ENCODE results near the gene ADCK1. TPM values are rescaled to one million over a fixed set of nuclear protein-coding genes. Genes with fewer than 3 reads are reported as not detected.

Gene ADCK1
- total and polyA plus RNA-seq, 2 experiments from 2014 or later = 6.7 to 11.2 TPM

- TF ChIP-seq ZNF462 (CRISPR knock-in tag; IDR thresholded peaks at IDR 0.05) (no peak), JUNB (IDR thresholded peaks at IDR 0.05; ENCODE audit: unreplicated experiment) (no peak), NANOG (IDR thresholded peaks at IDR 0.05; ENCODE audit: borderline replicate concordance) (no peak), ETS1 (IDR thresholded peaks at IDR 0.05) (no peak), ZNF331 (CRISPR knock-in tag; IDR thresholded peaks at IDR 0.05; ENCODE audit: low read depth) (no peak)
Measured at GRCh38 chr14:77790566-77791224, 9.2 kb upstream of the ADCK1 start (continued).

- no peaks in the 10 kb centered on the region; the same call in 2 of the 3 replicates for H3K9me3 Mint-ChIP-seq
- no peak overlapping the region for H3K27ac ChIP-seq (ENCODE audit: low read depth)
- no peak overlapping the region for H3K27ac Mint-ChIP-seq
- no peaks in the 10 kb centered on the region for H3K27me3 ChIP-seq (ENCODE audit: insufficient read depth)
- H4K20me1 ChIP-seq (replicated peaks; ENCODE audit: insufficient read depth) = no peaks in the 10 kb centered on the region
- peaks cover 8% of the 10 kb centered on the region; the same call in 2 of the 3 replicates for H3K4me1 Mint-ChIP-seq
- H3K4me3 ChIP-seq = no peak overlapping the region
- H3K4me3 Mint-ChIP-seq = no peak overlapping the region
- ATAC-seq = no peak
- H3K36me3 Mint-ChIP-seq (ENCODE audit: low read depth) = no peaks in the 10 kb centered on the region
- peaks cover 2% of the 10 kb centered on the region for H3K27me3 Mint-ChIP-seq (ENCODE audit: insufficient read depth, low read depth, poor library complexity)
- no peak overlapping the region for H3K4me2 ChIP-seq
- H3K4me1 ChIP-seq (ENCODE audit: insufficient read depth) = peaks cover 9% of the 10 kb centered on the region
- no peak overlapping the region for H2AFZ ChIP-seq
- no peaks in the 10 kb centered on the region for H3K79me2 ChIP-seq (replicated peaks; ENCODE audit: insufficient read depth)
- no peak for DNase-seq (ENCODE audit: low spot score)
- no peaks in the 10 kb centered on the region for H3K9me2 ChIP-seq (ENCODE audit: insufficient read depth)
- H3F3A ChIP-seq (replicated peaks; ENCODE audit: low read depth) = no peaks in the 10 kb centered on the region
- no peaks in the 10 kb centered on the region for H3K36me3 ChIP-seq (ENCODE audit: insufficient read depth)
- no peak for TF ChIP-seq ZNF462 (CRISPR knock-in tag; IDR thresholded peaks at IDR 0.05)
- no peak for TF ChIP-seq JUNB (IDR thresholded peaks at IDR 0.05; ENCODE audit: unreplicated experiment)
- no peak for TF ChIP-seq ZNF331 (CRISPR knock-in tag; IDR thresholded peaks at IDR 0.05; ENCODE audit: low read depth)
Measured at GRCh38 chr14:77791225-77791600, 8.7 kb upstream of the ADCK1 start.
